ENCODE data around the gene THYN1.

The THYN1 gene

GRCh38 chr11:134207538-134208239, 45.5 kb downstream of the THYN1 start:
- no peak for DNase-seq

GRCh38 chr11:134206185-134206584, 47.0 kb downstream of the THYN1 start:
- no peak for DNase-seq

- DNase-seq = no peak
Measured at GRCh38 chr11:134205729-134206128, 47.4 kb downstream of the THYN1 start.

GRCh38 chr11:134202661-134203060, 50.5 kb downstream of the THYN1 start:
- no peak for DNase-seq

GRCh38 chr11:134200688-134201087, 52.5 kb downstream of the THYN1 start:
- no peak for DNase-seq

GRCh38 chr11:134199531-134199930, 53.6 kb downstream of the THYN1 start:
- no peak for DNase-seq

Data from NCI-H2107 (cell line).